Activated naive CD4-positive, alpha-beta T cell treated with anti-CD3 and anti-CD28 coated beads, Interleukin-2, amount 50 U/mL, for 16 hours (primary cell): ENCODE data around the gene KCNE4.
"Not testable (repeated sequence)": the region's sequence is repeated elsewhere in the genome, so short reads cannot be mapped to it uniquely, and the experiment has no call there.

ENCODE experiments used
- DNase-seq: peaks from one replicate; pipeline ENCODE4 v3.0.0-alpha.2; 2020

The KCNE4 gene

DNA sequence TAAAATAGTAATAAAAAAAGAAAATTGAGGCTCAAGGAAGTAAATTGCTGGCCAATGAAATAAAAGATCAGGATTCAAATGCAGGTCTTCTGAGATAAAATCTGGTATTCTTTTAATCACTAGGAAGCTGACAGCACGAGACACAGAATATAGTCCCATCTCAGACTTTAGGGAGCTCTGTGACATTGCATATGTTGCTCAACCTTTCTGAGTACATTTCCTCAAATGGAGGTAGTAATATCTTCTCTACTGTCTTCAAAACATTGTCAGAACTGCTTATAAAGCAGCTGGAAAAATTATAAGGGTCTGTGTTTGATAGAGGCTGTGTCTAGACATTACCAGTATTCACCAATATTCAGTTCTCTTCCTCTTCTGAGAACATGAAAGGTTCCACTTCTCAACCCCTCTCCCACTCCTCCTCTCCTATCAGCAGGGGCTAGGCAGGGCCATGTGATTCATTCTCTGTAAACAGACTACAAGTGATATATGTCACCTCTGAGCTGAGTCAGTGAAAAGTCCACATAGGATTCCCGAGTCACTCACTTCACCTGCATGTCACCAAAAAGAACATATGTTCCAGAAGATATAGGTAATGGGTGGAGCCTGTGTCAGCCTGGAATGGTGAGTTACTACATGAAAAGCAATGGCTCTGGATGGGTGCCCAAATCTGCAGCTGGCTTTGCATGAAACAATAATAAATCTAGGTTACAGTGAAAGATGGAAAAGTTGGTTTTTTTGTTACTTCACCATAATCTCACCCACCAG, 7.1 kb downstream of the KCNE4 start:
- DNase-seq, result no peak

DNA sequence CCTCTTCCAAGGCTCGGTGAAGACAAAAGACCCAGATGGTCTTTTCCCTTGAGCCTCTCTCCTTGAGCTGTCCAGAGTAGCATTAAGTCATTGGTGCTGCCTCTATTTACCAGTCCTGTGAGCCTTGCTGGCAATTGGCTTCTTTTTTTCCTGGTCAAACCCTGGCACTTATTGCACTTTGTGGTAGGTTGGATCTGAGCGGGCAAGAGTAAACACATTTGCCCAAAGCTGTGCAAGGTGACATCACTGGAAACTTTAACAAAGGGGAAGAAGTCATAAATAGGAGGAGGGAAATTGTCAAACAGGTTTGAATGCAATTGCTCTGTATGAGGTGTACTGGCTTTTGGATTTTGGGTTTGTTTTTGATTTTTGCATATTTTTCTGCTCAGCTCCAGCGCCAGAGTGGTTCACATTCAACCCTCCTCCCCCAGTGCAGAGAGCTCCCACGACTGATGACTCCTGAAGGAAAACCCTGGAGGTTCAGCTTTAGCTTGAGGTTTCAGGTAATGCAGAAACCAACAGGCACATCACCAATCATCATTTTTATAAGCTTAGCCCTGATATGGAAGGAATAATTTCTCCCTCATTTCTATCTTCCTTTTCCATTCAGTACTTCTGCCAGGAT, 8.3 kb downstream of the KCNE4 start:
- no peak for DNase-seq

DNA sequence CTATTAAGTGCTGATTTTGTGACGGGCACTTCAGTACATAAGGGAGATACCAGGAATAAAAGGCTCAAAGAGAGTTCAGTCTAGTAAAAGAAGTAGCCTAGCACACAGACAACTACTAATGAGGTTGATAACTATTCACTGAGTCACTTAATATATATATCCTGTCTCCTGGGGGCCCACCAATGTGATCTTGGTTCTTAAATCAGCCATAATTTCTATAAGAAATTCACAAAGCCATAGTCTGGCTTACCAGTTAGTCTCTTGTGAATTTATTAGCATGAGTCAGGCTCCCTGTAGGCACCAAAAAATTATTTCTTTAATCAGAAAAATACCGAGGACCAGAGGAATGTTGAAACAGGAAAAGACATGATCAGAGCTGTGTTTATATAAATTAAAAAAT, 10.4 kb downstream of the KCNE4 start:
- DNase-seq, result no peak

GRCh38 chr2:223065107-223065506, 13.1 kb downstream of the KCNE4 start:
- no peak for DNase-seq

DNA sequence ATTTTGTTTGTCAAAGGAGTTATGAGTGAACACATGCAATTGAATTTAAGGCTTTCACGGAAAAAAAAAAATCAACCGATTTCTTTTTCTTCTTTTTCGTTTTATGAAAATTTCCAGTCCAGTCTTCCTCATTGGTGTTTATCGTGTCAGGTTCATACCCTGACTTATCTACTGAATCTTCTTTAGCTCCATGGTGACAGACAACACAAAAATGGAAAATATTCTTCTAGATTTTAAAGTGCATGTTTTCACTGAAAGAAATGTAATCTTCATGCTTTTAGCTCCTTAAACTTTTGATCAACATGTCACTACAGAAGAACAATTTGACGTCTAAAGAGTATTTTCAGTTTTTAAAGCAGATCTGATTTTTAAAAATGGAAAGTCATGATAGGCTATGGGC, 14.7 kb downstream of the KCNE4 start:
- DNase-seq, result no peak

DNA sequence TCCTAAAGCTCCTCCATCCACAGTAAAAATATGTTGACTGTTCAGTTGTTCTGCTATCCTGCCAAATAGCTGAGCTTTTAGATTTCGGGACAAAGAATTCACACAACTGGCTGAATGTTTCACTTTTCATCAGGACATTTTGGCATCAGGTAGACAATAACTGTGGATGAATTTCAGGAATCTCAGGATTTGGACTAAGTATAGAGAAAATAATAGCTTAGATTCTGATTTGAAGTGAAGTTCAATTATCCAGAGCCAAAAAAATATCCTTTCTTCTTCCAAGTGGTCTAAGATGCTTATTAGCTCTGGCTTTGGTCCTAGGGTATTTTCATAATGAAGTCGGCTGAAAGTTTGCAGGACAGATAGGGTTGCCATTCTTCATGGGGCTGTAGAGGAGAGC, 16.1 kb downstream of the KCNE4 start:
- no peak for DNase-seq

GRCh38 chr2:223069465-223069864, 17.5 kb downstream of the KCNE4 start:
- no peak for DNase-seq

GRCh38 chr2:223069988-223070387, 18.0 kb downstream of the KCNE4 start:
- DNase-seq, result no peak

- DNase-seq, result no peak
Measured at GRCh38 chr2:223071139-223071538, 19.1 kb downstream of the KCNE4 start.

DNA sequence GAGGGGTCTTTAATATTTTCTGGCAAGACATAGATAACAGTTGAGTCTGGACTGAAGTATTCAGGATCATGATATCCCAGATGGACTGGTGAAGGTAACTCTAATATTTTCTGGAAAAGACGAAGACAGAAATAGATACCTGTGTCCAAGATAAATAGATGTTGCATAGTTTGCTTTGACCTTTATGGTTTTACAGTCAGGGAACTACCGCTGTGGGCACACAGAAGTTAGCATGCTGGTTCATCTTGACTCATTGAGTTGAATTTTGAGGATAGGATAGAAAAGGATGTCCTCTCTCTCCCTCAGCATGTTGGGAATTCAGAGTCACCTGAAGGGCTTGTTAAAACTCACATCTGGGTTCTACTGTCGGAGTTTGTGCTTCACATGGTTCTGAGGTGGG, 20.8 kb downstream of the KCNE4 start:
- DNase-seq, result no peak

DNA sequence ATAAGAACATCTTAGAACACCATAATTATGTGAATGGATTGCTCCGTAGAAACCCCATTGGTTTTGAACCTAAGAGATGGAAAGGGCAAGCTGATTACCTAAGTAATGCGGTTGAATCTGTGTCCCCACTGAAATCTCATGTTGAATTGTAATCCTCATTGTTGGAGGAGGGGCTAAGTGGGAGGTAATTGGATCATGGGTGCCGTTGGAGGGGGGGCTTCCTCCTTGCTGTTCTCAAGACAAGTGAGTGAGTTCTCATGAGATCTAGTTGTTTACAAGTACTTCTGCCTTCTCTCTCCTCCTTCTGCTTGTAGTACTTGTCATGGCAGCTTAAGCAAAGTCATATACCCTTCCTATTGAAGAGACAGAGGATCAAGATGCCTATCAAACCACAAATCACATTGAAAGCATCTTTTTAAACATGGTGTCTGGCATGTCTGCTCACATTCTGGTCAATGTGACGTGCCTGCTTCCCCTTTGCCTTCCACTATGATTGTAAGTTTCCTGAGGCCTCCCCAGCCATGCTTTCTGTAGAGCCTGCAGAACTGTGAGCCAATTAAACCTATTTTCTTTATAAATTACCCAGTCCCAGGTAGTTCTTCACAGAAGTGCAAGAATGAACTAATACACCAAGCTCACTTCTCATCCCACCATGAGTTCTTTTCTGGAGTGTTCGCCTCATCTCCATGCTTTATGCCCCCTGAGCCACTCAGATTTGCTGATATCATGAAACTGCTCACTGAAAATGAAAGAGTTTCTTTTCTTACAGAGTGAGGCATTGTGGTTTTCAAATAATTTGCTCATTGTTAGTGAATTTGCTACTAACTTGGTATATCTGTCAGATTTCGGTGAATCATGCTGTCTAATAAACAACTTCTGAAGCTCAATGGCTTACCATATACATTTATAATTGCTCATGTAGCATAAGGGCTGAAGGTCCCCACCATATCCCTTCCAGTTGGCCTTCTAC, 23.6 kb downstream of the KCNE4 start:
- DNase-seq, result no peak

DNA sequence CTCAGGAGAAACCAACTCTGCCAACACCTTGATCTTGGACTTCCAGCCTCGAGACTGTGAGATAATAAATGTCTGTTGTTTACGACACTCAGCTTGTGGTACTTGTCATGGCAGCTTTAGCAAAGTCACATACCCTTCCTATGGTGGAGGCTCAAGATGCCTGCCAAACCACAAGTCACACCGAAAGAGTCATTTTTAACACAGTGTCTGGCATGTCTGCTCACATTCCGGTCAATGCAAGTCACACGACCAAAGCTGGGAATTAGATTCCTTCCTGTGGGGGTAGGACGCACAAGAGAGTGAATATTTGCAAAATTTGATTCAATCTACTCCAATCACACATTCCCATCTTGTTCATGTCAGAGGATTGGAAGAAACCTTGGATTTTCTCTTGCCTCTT, 24.6 kb downstream of the KCNE4 start:
- no peak for DNase-seq

DNA sequence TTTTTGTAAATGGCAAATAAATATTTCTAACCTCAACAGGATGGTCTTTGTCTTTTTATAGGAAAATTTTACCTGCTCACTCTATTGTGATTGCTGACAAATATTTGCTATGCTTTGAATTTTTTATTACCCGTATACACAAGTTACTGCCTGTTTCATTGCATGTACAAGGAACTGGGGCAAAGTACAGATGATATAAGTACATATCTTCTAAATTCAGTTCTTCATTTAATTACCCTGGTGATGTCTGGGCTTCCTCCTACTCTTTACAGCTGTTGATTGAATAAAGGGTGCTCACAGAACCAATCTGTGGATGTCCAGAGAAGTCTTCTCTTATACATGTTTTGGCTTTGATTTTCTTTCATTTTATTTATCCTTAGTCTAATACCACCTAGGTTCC, 26.5 kb downstream of the KCNE4 start:
- DNase-seq, result no peak

- DNase-seq, result no peak
Measured at GRCh38 chr2:223079378-223079777, 27.4 kb downstream of the KCNE4 start.

DNA sequence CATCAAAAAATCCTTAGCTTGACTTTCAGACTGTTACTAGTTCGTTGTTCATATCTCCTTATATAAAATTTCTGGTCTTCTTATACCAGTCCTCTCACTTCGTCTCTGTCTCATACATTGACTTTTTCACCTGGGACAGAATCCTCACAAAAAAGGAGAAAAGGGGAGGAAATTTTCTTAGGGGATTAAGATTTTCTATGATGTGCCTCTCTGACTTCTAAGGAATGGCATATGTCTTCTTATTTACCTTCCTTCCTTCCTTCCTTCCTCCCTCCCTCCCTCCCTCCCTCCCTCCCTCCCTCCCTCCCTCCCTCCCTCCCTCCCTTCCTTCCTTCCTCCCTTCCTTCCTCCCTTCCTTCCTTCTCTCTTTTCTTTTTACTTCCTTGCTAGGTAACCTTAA, 27.9 kb downstream of the KCNE4 start:
- no peak for DNase-seq

- not testable (repeated sequence) for DNase-seq
Measured at GRCh38 chr2:223080790-223081360, 28.9 kb downstream of the KCNE4 start.

GRCh38 chr2:223081789-223082188, 29.8 kb downstream of the KCNE4 start:
- DNase-seq, result no peak

- no peak for DNase-seq
Measured at GRCh38 chr2:223082706-223083105, 30.7 kb downstream of the KCNE4 start.

- DNase-seq, result no peak
Measured at GRCh38 chr2:223083402-223084070, 31.5 kb downstream of the KCNE4 start.

- DNase-seq, result no peak
Measured at GRCh38 chr2:223084873-223085272, 32.9 kb downstream of the KCNE4 start.

DNA sequence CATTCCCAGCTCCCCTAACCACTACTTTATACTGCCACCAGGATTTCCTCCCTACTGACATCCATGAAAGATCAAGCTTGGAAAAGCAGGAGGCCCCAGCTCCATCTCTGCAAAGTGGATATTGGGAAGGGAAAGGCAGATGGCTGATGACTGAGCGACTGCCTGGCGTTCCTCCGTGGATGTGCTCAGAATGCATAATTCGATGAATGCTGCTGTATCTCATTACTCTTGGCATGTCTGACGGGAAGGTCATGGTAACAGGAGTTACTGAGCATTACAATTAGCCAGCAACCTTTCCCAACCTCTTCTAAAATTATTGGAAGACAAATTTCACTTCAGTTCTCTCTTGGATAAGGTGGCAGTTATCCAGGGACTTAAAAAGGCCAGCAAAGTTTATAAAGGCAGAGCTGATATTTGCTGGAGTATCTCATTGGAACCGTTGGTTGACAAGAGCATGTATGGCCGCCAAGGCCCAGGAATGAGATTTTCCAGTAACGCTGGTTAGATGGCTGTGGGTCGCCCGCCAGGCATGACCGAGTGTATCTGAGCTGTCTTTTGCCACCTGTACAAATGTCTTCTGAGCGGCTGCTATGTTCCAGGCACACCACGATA, 34.5 kb downstream of the KCNE4 start:
- no peak for DNase-seq

GRCh38 chr2:223087466-223087865, 35.5 kb downstream of the KCNE4 start:
- DNase-seq, result no peak
